Muscle of leg (tissue), 11 donors: ENCODE data around the gene CES4A. TPM values are rescaled to one million over a fixed set of nuclear protein-coding genes. Genes with fewer than 3 reads are reported as not detected.

Source experiments
- DNase-seq: peaks from one replicate; pipeline ENCODE4 v3.0.0; 2013
- H3K27ac ChIP-seq: one replicate; pipeline ENCODE4 v1.5.1; 2013; ENCODE audit warnings: mild to moderate bottlenecking, low read length, control low read depth
- H3K27me3 ChIP-seq: one replicate; pipeline ENCODE4 v1.6.1; 2013; ENCODE audit warnings: low read length; ENCODE audit not compliant: control insufficient read depth, insufficient read depth
- H3K36me3 ChIP-seq: one replicate; pipeline ENCODE4 v1.6.1; 2013; ENCODE audit warnings: low read length; ENCODE audit not compliant: control insufficient read depth, insufficient read depth
- H3K4me1 ChIP-seq: one replicate; pipeline ENCODE4 v1.6.1; 2013; ENCODE audit warnings: low read length; ENCODE audit not compliant: control insufficient read depth, insufficient read depth
- H3K4me3 ChIP-seq: one replicate; pipeline ENCODE4 v1.5.1; 2013; ENCODE audit warnings: low read length, control low read depth
- H3K9me3 ChIP-seq: replicated peaks from 2 replicates; pipeline ENCODE4 v1.6.1; 2013; ENCODE audit warnings: low read depth, low read length; ENCODE audit not compliant: control insufficient read depth
- WGBS: methylation state at CpG from one replicate; pipeline ENCODE4 v1.1.5; 2013; ENCODE audit warnings: missing lambda C conversion rate; ENCODE audit not compliant: insufficient coverage; 5-methylcytosine and 5-hydroxymethylcytosine counted together
- polyA plus RNA-seq, 8 donors: library from polyadenylated mRNA; unstranded; fragments of 120-200 nt; gene quantifications; one replicate each; pipeline versions ENCODE4 v1.2.1 to v1.2.3, GENCODE V29; 2013; ENCODE audit warnings: inconsistent platforms in 1 of 8, low replicate concordance in 1 of 8; ENCODE audit not compliant: insufficient read length in 8 of 8, insufficient read depth in 1 of 8
- total RNA-seq: library from RNA; stranded (reverse); fragments of 120-200 nt; gene quantifications from one replicate; pipeline ENCODE4 v1.2.4, GENCODE V29; 2013

Gene CES4A
- total and polyA plus RNA-seq, 9 donors, result 1.5 to 5.3 (median 3.2) TPM

- Histone ChIP-seq H3K4me3 (peak overlapping the region; percentile 70), H3K27me3 (no peaks in the 10 kb centered on the region), H3K27ac (peak overlapping the region; percentile 94), H3K9me3 (no peaks in the 10 kb centered on the region), H3K36me3 (peaks cover 9% of the 10 kb centered on the region), H3K4me1 (peaks cover 16% of the 10 kb centered on the region)
- DNase-seq, result no peak
- WGBS, result no CpG with 5 or more reads among the region's 10 CpGs
These were observed 39.8 kb downstream of the CES4A start for GRCh38 chr16:67028167-67028695.

DNA sequence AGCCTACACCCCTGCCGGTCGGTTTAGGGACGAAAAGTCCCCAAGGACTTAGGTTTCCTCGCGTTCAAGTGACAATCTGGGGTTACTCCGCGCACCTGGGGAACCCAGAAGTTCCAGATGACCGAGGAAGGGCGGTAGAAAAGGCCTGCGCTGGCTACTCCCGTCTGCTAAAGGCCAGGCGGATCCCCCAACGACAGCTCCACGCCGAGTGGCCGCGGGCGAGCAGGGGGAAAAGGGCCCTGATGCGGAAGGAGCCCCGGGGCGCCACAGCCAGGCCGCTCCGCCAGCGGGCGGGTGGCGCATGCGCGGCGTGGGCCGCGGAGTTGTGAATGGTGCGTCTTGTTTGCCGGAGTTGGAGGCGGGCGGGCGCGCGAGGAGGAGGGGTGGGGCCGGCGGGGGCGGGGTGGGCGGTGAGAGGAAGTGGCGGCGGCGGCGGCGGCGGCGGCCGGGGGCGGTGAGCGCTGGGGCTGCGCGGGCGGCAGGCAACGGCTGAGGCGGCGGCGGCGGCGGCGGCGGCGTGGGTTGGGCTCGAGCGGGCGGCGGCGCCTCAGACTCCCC, 40.4 kb downstream of the CES4A start, which contains the start of gene CBFB:
Gene CBFB (plus strand): TSS at position 454 of the 558 bp plus-strand sequence. CDS start 259 bp downstream, outside the sequence.
- Histone ChIP-seq H3K4me1 (peaks cover 16% of the 10 kb centered on the region), H3K4me3 (peak within 1 kb of the TSS; percentile 70), H3K27ac (peak within 1 kb of the TSS; percentile 94), H3K36me3 (peaks cover 10% of the 10 kb centered on the region), H3K27me3 (no peaks in the 10 kb centered on the region), H3K9me3 (no peaks in the 10 kb centered on the region)
- DNase-seq, result peak; percentile 97
- WGBS, result under 1% methylated on average over 39 of the region's 69 CpGs

GRCh38 chr16:67029254-67030096, 41.1 kb downstream of the CES4A start:
- H3K4me3 ChIP-seq, result peak overlapping the region; percentile 69

DNA sequence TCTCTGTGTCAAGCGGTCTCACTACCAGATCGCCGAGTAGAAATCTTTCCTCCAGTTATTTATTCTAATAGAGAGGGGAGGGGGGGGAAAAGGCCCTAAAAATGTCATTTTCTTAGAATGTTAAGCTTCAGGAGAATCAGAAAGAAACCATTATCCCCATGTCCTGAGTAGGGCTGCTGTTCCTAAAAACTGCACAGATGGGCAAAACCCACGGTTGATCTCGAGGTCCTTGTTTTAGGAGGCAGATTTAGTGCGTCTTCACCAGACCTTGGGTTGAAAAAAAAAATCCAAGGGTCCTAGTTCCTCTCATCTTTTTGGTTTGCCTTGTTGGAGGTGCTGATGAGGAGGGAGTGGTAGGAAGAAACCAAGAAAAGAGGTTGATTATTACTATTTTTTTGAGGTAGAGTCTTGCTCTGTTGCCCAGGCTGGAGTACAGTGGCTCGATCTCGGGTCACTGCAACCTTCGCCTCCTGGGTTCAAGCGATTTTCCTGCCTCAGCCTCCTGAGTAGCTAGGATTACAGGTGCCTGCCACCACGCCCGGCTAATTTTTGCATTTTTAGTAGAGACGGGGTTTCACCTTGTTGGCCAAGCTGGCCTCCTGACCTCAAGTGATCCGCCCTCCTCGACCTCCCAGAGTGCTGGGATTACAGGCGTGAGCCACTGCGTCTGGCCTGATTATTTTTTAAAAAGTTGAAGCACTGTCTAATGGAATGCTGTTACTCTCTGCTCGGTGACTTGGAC, 42.0 kb downstream of the CES4A start:
- 51% methylated on average over 10 of the region's 18 CpGs for WGBS
- H3K27ac ChIP-seq, result peak overlapping the region; percentile 87
- H3K36me3 ChIP-seq, result peaks cover 10% of the 10 kb centered on the region
- H3K4me1 ChIP-seq, result peaks cover 16% of the 10 kb centered on the region
- H3K4me3 ChIP-seq, result peak overlapping the region; percentile 69
- H3K27me3 ChIP-seq, result no peaks in the 10 kb centered on the region
- H3K9me3 ChIP-seq, result no peaks in the 10 kb centered on the region
- no peak for DNase-seq

More at GRCh38 chr16:67029254-67030096, 41.1 kb downstream of the CES4A start:
- no peaks in the 10 kb centered on the region for H3K9me3 ChIP-seq
- peaks cover 10% of the 10 kb centered on the region for H3K36me3 ChIP-seq
- DNase-seq, result peak; percentile 79
- under 1% methylated on average over 123 of the region's 123 CpGs for WGBS
- no peaks in the 10 kb centered on the region for H3K27me3 ChIP-seq
- peaks cover 16% of the 10 kb centered on the region for H3K4me1 ChIP-seq
- H3K27ac ChIP-seq, result peak overlapping the region; percentile 87

DNA sequence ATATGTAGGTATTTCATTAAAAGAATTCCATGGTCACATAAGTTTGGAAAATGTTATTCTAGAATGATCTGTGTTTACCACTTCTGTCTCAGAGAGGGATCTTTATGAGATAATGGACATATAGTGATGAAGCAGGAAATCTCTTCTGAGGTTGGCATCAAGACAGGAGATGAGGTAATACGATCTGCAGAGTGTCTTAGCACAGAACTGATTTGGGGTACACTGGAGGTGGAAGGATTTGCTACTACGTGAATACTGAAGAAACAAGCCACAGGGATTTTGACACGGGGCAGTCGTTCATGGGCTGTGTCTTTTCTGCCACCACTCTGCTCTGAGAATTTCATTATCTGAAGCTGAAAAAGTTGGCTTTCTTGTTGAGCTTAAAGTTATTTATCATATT, 46.1 kb downstream of the CES4A start:
- Histone ChIP-seq H3K36me3 (peaks cover 10% of the 10 kb centered on the region), H3K4me3 (no peak overlapping the region), H3K27me3 (no peaks in the 10 kb centered on the region), H3K27ac (no peak overlapping the region), H3K4me1 (peaks cover 10% of the 10 kb centered on the region), H3K9me3 (no peaks in the 10 kb centered on the region)
- peak; percentile 54 for DNase-seq
- 21% methylated on average over 2 of the region's 4 CpGs for WGBS

- Histone ChIP-seq H3K4me3 (no peak overlapping the region), H3K4me1 (peaks cover 6% of the 10 kb centered on the region), H3K27me3 (no peaks in the 10 kb centered on the region), H3K27ac (no peak overlapping the region), H3K36me3 (peaks cover 10% of the 10 kb centered on the region), H3K9me3 (no peaks in the 10 kb centered on the region)
- no CpG with 5 or more reads among the region's 1 CpG for WGBS
- DNase-seq, result no peak
These were observed 47.0 kb downstream of the CES4A start for GRCh38 chr16:67035364-67035763.

DNA sequence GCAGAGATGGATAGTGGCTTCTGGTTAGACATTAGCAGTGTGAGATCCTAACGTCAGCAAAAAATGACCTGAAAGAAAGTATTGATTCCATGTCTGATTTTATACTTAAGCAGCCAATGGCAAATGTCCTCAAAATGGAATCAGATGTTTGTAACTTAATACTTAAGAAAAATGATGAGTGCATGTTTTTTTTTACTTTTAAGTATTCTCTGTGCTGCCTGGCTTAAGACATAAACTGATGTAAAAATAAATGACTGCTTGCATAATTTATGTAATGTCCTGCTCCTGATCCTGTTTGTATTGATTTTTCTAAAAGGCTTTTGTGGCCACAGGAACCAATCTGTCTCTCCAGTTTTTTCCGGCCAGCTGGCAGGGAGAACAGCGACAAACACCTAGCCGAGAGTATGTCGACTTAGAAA, 47.9 kb downstream of the CES4A start:
- no peaks in the 10 kb centered on the region for H3K27me3 ChIP-seq
- no peaks in the 10 kb centered on the region for H3K9me3 ChIP-seq
- H3K4me3 ChIP-seq, result no peak overlapping the region
- no CpG with 5 or more reads among the region's 5 CpGs for WGBS
- DNase-seq, result peak; percentile 56
- peaks cover 2% of the 10 kb centered on the region for H3K4me1 ChIP-seq
- H3K36me3 ChIP-seq, result peaks cover 14% of the 10 kb centered on the region
- no peak overlapping the region for H3K27ac ChIP-seq

GRCh38 chr16:67039260-67040020, 51.1 kb downstream of the CES4A start:
- no peak for DNase-seq
- Histone ChIP-seq H3K27ac (no peak overlapping the region), H3K4me1 (no peaks in the 10 kb centered on the region), H3K27me3 (no peaks in the 10 kb centered on the region), H3K36me3 (peaks cover 10% of the 10 kb centered on the region), H3K4me3 (no peak overlapping the region), H3K9me3 (no peaks in the 10 kb centered on the region)
- WGBS, result no CpG with 5 or more reads among the region's 2 CpGs

GRCh38 chr16:67040166-67040565, 51.8 kb downstream of the CES4A start:
- Histone ChIP-seq H3K36me3 (peaks cover 10% of the 10 kb centered on the region), H3K4me3 (no peak overlapping the region), H3K27me3 (no peaks in the 10 kb centered on the region), H3K9me3 (no peaks in the 10 kb centered on the region), H3K4me1 (no peaks in the 10 kb centered on the region), H3K27ac (no peak overlapping the region)
- no peak for DNase-seq
- WGBS, result no CpG with 5 or more reads among the region's 2 CpGs
